Measurements from ENCODE around the gene IFITM2.
"Not testable (repeated sequence)": the region's sequence is repeated elsewhere in the genome, so short reads cannot be mapped to it uniquely, and the experiment has no call there.

IFITM2 gene

GRCh38 chr11:327581-327923 lies 19.9 kb downstream of the IFITM2 start:
- no peak for DNase-seq

- no peak for DNase-seq
Observed at GRCh38 chr11:328012-328411, 20.4 kb downstream of the IFITM2 start.

- not testable (repeated sequence) for DNase-seq
Observed at GRCh38 chr11:328516-329100, 21.0 kb downstream of the IFITM2 start.

- DNase-seq = no peak
Observed at GRCh38 chr11:329886-330253, 22.3 kb downstream of the IFITM2 start.

- DNase-seq = no peak
Observed at GRCh38 chr11:330307-330693, 22.7 kb downstream of the IFITM2 start.

- DNase-seq = peak in 1 of 2 donors; percentile 46
Observed at GRCh38 chr11:330694-331357, 23.2 kb downstream of the IFITM2 start.

GRCh38 chr11:331358-332060 lies 23.9 kb downstream of the IFITM2 start:
- DNase-seq = no peak

GRCh38 chr11:332651-333480 lies 25.2 kb downstream of the IFITM2 start:
- no peak for DNase-seq

GRCh38 chr11:333616-334263 lies 26.1 kb downstream of the IFITM2 start:
- not testable (repeated sequence) for DNase-seq

- no peak for DNase-seq
Observed at GRCh38 chr11:334264-334994, 26.8 kb downstream of the IFITM2 start.

GRCh38 chr11:335779-336658 lies 28.4 kb downstream of the IFITM2 start:
- DNase-seq = no peak

- DNase-seq = no peak
Observed at GRCh38 chr11:336659-337198, 29.1 kb downstream of the IFITM2 start.

- no peak for DNase-seq
Observed at GRCh38 chr11:337711-338110, 30.1 kb downstream of the IFITM2 start.

- no peak for DNase-seq
Observed at GRCh38 chr11:339963-340362, 32.3 kb downstream of the IFITM2 start.

- DNase-seq = no peak
Observed at GRCh38 chr11:340539-341512, 33.2 kb downstream of the IFITM2 start.

GRCh38 chr11:342328-342727 lies 34.7 kb downstream of the IFITM2 start:
- no peak for DNase-seq

GRCh38 chr11:344836-345578 lies 37.4 kb downstream of the IFITM2 start:
- no peak for DNase-seq

- DNase-seq = no peak
Observed at GRCh38 chr11:346529-346928, 38.9 kb downstream of the IFITM2 start.

Data from CD4-positive, alpha-beta T cell treated with Interferon alpha-2 for 1 hour (primary cell).